Kidney (tissue), 14 donors: Measurements from ENCODE around the gene TBL1XR1. TPM values are rescaled to one million over a fixed set of nuclear protein-coding genes. Genes with fewer than 3 reads are reported as not detected.

Experiments used
- DNase-seq, 5 donors: peaks; one replicate each; pipeline ENCODE4 v3.0.0-alpha.2; 2013 to 2020
- FAIRE-seq: peaks from 2 replicates; lab custom pipeline; 2012; peaks lifted over from hg19 to GRCh38; lab: Jason Lieb, UNC
- H3K27ac ChIP-seq, 2 donors: one replicate each; pipeline ENCODE4 v1.7.0; 2013; ENCODE audit warnings: low read depth in 2 of 2, low read length in 2 of 2, inconsistent platforms in 1 of 2
- H3K27me3 ChIP-seq: one replicate; pipeline ENCODE4 v1.7.1; 2013; ENCODE audit warnings: low read length, inconsistent platforms; ENCODE audit not compliant: control insufficient read depth, insufficient read depth
- H3K36me3 ChIP-seq, 3 donors: one replicate each; pipeline versions ENCODE4 v1.7.0 to v1.7.1; 2013; ENCODE audit warnings: low read length in 3 of 3, control low read depth in 1 of 3, inconsistent platforms in 1 of 3; ENCODE audit not compliant: insufficient read depth in 3 of 3, control insufficient read depth in 2 of 3
- H3K4me1 ChIP-seq, 3 donors: one replicate each; pipeline versions ENCODE4 v1.7.0 to v1.7.1; 2013; ENCODE audit warnings: low read length in 3 of 3, inconsistent platforms in 1 of 3, low read depth in 1 of 3; ENCODE audit not compliant: control insufficient read depth in 2 of 3, insufficient read depth in 2 of 3
- H3K4me3 ChIP-seq, 3 donors: one replicate each; pipeline versions ENCODE4 v1.7.0 to v1.8.1; 2013; ENCODE audit warnings: low read length in 3 of 3, control low read depth in 1 of 3, inconsistent platforms in 1 of 3
- H3K9ac ChIP-seq, 3 donors: one replicate each; pipeline versions ENCODE4 v1.7.0 to v1.7.1; 2013; ENCODE audit warnings: low read length in 3 of 3, control low read depth in 1 of 3, inconsistent platforms in 1 of 3
- H3K9me3 ChIP-seq, 3 donors: one replicate each; pipeline versions ENCODE4 v1.7.0 to v1.7.1; 2013; ENCODE audit warnings: low read length in 3 of 3, control low read depth in 1 of 3, inconsistent platforms in 1 of 3; ENCODE audit not compliant: control insufficient read depth in 2 of 3, insufficient read depth in 1 of 3
- intact Hi-C: fragments of 100-400 bp; cut with DNase I; formaldehyde crosslinking; loops from one replicate; pipeline ENCODE4 v1.11.1; 2022
- polyA plus RNA-seq: library from polyadenylated mRNA; stranded (reverse); fragments of 350-450 nt; fragmentation: Illumina TruSeq; extraction: RNeasy Lipid Tissue Mini Kit (QIAGEN cat#74804); gene quantifications from one replicate; pipeline ENCODE4 v1.2.3, GENCODE V29; 2014; ENCODE audit warnings: low read depth, low replicate concordance; ENCODE audit not compliant: insufficient read depth
- total RNA-seq: library from RNA; stranded (reverse); fragmentation: NEBNext Ultra II Directional; extraction: Animal tissue kit (Norgen Biotek cat#: 25700); gene quantifications from one replicate; pipeline ENCODE4 v1.2.1, GENCODE V29; 2021
- TF ChIP-seq, protein P1 (sequence below): IDR thresholded peaks from 3 replicates; pipeline ENCODE4 v1.5.1; 2012; ENCODE audit warnings: mild to moderate bottlenecking, moderate library complexity, borderline replicate concordance; ENCODE audit not compliant: insufficient read depth; ENCODE audit errors: extremely low read depth
- donor health status: control.
- donor health status: control.
- donor health status: control.
- donor health status: control.
- donor health status: control.
- donor health status: DM: yes; HTN: yes; CAD: no.
- donor health status: Normal renal cell carcinoma (clear cell type).

The TBL1XR1 gene
- total and polyA plus RNA-seq, 2 donors from 2014 or later: 31.3 to 205 TPM

DNA sequence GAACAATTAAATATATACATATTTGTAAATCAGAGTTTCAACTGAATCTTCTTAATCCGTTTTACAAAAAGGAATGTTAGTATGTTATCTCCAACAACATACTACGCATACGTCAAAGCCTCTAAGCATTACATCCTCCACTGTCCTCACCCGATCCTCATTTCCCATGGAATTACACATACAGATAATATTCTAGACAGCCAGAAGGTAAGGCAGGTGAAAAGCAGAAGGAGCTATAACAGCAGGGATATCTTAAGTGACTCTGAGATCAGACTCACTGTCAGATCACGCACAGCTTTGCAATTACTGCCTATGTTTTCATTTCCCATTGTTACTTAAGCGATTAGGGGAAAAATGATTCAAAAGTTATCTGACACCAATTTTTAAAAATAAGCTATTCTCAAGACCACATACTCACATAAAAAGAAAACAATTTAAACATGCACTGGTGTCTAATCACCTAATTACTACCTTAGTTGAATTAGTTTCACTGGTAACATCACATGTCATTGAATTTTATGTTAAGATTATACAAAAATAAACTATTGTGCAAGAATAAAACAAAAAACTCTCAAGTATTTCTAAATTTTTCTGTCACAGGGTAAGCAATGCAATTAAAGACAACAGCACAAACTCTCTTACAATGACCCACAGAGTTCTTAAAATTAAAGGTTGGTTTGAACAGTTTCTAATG lies 92.8 kb downstream of the TBL1XR1 start:
- no peak overlapping the region for H3K27ac ChIP-seq
- intact Hi-C loops: no loop called here
- DNase-seq: no peak
- H3K4me1 ChIP-seq: peaks cover 5 to 11% (median 7%) of the 10 kb centered on the region in 3 donors
- no peak for FAIRE-seq
- H3K36me3 ChIP-seq: no peaks in the 10 kb centered on the region
- no peaks in the 10 kb centered on the region for H3K27me3 ChIP-seq
- no peak overlapping the region for H3K9ac ChIP-seq
- no peak overlapping the region for H3K4me3 ChIP-seq
- TF ChIP-seq, protein P1, sequence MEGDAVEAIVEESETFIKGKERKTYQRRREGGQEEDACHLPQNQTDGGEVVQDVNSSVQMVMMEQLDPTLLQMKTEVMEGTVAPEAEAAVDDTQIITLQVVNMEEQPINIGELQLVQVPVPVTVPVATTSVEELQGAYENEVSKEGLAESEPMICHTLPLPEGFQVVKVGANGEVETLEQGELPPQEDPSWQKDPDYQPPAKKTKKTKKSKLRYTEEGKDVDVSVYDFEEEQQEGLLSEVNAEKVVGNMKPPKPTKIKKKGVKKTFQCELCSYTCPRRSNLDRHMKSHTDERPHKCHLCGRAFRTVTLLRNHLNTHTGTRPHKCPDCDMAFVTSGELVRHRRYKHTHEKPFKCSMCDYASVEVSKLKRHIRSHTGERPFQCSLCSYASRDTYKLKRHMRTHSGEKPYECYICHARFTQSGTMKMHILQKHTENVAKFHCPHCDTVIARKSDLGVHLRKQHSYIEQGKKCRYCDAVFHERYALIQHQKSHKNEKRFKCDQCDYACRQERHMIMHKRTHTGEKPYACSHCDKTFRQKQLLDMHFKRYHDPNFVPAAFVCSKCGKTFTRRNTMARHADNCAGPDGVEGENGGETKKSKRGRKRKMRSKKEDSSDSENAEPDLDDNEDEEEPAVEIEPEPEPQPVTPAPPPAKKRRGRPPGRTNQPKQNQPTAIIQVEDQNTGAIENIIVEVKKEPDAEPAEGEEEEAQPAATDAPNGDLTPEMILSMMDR: no peak
- H3K9me3 ChIP-seq: no peaks in the 10 kb centered on the region

DNA sequence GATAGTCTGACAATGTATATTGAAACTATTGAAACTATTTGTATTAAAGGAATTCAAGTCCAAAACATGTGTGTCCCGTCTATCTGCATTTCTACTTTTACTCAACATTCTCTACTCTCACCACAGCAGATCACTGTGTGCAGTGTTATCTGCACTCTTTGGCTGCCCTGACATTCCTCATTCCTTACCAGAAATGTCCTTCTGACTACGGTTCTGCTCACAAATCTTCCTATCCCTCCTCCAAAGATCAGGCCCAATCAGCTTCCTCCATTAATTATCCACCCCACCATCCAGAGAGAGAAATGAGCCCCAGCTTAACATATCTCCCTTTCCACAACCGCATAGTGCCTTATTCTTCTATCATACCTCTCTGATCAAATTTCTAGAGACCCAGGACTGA lies 94.7 kb downstream of the TBL1XR1 start:
- H3K4me3 ChIP-seq: no peak overlapping the region
- H3K9ac ChIP-seq: no peak overlapping the region
- no peaks in the 10 kb centered on the region for H3K36me3 ChIP-seq
- peaks cover 5 to 11% (median 7%) of the 10 kb centered on the region in 3 donors for H3K4me1 ChIP-seq
- intact Hi-C loops: no loop called here
- H3K9me3 ChIP-seq: no peaks in the 10 kb centered on the region
- FAIRE-seq (no peak), DNase-seq (peak in 1 of 5 donors; percentile 30)
- no peaks in the 10 kb centered on the region for H3K27me3 ChIP-seq
- TF ChIP-seq, protein P1: no peak
- no peak overlapping the region for H3K27ac ChIP-seq

DNA sequence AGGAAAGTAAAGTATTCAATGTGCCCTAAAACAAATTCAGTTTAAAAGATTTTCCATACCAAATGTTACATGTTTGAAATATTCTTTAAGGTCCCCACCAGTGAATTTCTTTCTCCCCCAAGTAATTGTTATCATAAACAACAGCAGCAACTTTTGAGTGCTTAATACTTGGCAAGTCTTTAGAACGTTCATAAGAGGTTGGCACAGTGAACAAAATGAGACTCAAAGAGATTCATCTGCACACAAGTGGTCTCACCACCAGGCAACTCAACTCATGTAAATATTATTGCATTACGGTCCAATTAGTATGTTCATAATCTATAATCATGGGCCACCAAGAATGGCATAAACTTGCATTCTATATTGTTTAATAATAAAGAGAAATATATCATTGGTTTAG lies 98.7 kb downstream of the TBL1XR1 start:
- intact Hi-C loops: no loop called here
- Histone ChIP-seq H3K9ac (no peak overlapping the region), H3K27me3 (no peaks in the 10 kb centered on the region), H3K4me1 (peaks cover 3 to 12% (median 4%) of the 10 kb centered on the region in 3 donors), H3K36me3 (peaks cover 0 to 2% (median 0%) of the 10 kb centered on the region in 3 donors), H3K9me3 (peaks cover 0 to 4% (median 0%) of the 10 kb centered on the region in 3 donors), H3K4me3 (no peak overlapping the region), H3K27ac (no peak overlapping the region)
- no peak for FAIRE-seq
- DNase-seq: no peak
- TF ChIP-seq, protein P1: no peak
